ENCODE measurements around the gene CMSS1.
A peak's percentile ranks its signal among the peaks of the same experiment; 100 is the strongest.

CMSS1 gene

GRCh38 chr3:100098784-100099070, 281.1 kb downstream of the CMSS1 start:
- TF ChIP-seq CTCF (IDR thresholded peaks at IDR 0.05; ENCODE audit: control extremely low read depth, extremely low read depth, low read depth, missing control alignments) = no peak
- DNase-seq (ENCODE audit: extremely low spot score) = no peak
- POLR2A ChIA-PET = no interaction called here
- CTCF ChIA-PET = interaction anchor here (1.2 to 1.8 kb wide), 2 partner anchors 9 to 22 kb away, joined by 3 to 7 read pairs; no protein-coding TSS in a partner anchor

- no peak for DNase-seq (ENCODE audit: extremely low spot score)
- CTCF ChIA-PET = interaction anchor here (1.8 kb wide), 1 partner anchor 10 kb away, joined by 7 read pairs; no protein-coding TSS in a partner anchor
- no peak for TF ChIP-seq CTCF (IDR thresholded peaks at IDR 0.05; ENCODE audit: control extremely low read depth, extremely low read depth, low read depth, missing control alignments)
- POLR2A ChIA-PET = no interaction called here
Measured at GRCh38 chr3:100099621-100100020, 282.0 kb downstream of the CMSS1 start.

- POLR2A ChIA-PET = no interaction called here
- DNase-seq (ENCODE audit: extremely low spot score) = no peak
- CTCF ChIA-PET = interaction anchor here (1.0 to 1.7 kb wide), 6 partner anchors 10 to 272 kb away, joined by 3 to 6 read pairs (median 4); no protein-coding TSS in a partner anchor
- TF ChIP-seq CTCF (IDR thresholded peaks at IDR 0.05; ENCODE audit: control extremely low read depth, extremely low read depth, low read depth, missing control alignments) = no peak
Measured at GRCh38 chr3:100100425-100100824, 282.8 kb downstream of the CMSS1 start.

GRCh38 chr3:100102757-100103156, 285.1 kb downstream of the CMSS1 start:
- no peak for TF ChIP-seq CTCF (IDR thresholded peaks at IDR 0.05; ENCODE audit: control extremely low read depth, extremely low read depth, low read depth, missing control alignments)
- POLR2A ChIA-PET = no interaction called here
- CTCF ChIA-PET = interaction anchor here (1.0 to 5.2 kb wide), 5 partner anchors 9 to 265 kb away, joined by 3 to 49 read pairs (median 4); no protein-coding TSS in a partner anchor
- DNase-seq (ENCODE audit: extremely low spot score) = no peak

GRCh38 chr3:100103558-100104441, 286.1 kb downstream of the CMSS1 start:
- peak; percentile 36 for DNase-seq (ENCODE audit: extremely low spot score)
- POLR2A ChIA-PET = no interaction called here
- no peak for TF ChIP-seq CTCF (IDR thresholded peaks at IDR 0.05; ENCODE audit: control extremely low read depth, extremely low read depth, low read depth, missing control alignments)
- CTCF ChIA-PET = interaction anchor here (1.0 to 5.2 kb wide), 13 partner anchors 8 to 266 kb away, joined by 3 to 49 read pairs (median 5); partner anchors contain the start of gene TBC1D23

- ChIA-PET POLR2A (interaction anchor here (0.5 kb wide), 1 partner anchor 174 kb away, joined by 6 read pairs; no protein-coding TSS in a partner anchor), CTCF (interaction anchor here (1.0 to 5.2 kb wide), 11 partner anchors 9 to 261 kb away, joined by 3 to 49 read pairs (median 6); partner anchors contain the start of gene TBC1D23)
- DNase-seq (ENCODE audit: extremely low spot score) = no peak
- no peak for TF ChIP-seq CTCF (IDR thresholded peaks at IDR 0.05; ENCODE audit: control extremely low read depth, extremely low read depth, low read depth, missing control alignments)
Measured at GRCh38 chr3:100104442-100104798, 286.8 kb downstream of the CMSS1 start.
